Neural progenitor cell (in vitro differentiated cells): ENCODE data around the gene EYA3. TPM values are rescaled to one million over a fixed set of nuclear protein-coding genes. Genes with fewer than 3 reads are reported as not detected.

Source experiments
- DNase-seq: peaks from one replicate; pipeline ENCODE4 v3.0.0-alpha.2; 2016; ENCODE audit warnings: low spot score
- H2AFZ ChIP-seq: fragments of 200-600 bp; sonication (generic); replicated peaks from 2 replicates; pipeline ENCODE4 v1.6.1; 2016; ENCODE audit warnings: antibody characterized with exemption
- H3F3A ChIP-seq: fragments of 200-600 bp; sonication (generic); 2 replicates; pipeline ENCODE4 v1.6.1; 2016; ENCODE audit warnings: antibody characterized with exemption, low read depth
- H3K27ac ChIP-seq: fragments of 200-600 bp; sonication (generic); 2 replicates; pipeline ENCODE4 v1.5.1; 2016; ENCODE audit warnings: mild to moderate bottlenecking
- H3K27me3 ChIP-seq: fragments of 200-600 bp; sonication (generic); 2 replicates; pipeline ENCODE4 v1.6.1; 2016; ENCODE audit warnings: mild to moderate bottlenecking, moderate library complexity
- H3K36me3 ChIP-seq: fragments of 200-600 bp; sonication (generic); 2 replicates; pipeline ENCODE4 v1.5.1; 2016
- H3K4me1 ChIP-seq: fragments of 200-600 bp; sonication (generic); 2 replicates; pipeline ENCODE4 v1.6.1; 2016; ENCODE audit warnings: mixed run types
- H3K4me2 ChIP-seq: fragments of 200-600 bp; sonication (generic); 2 replicates; pipeline ENCODE4 v1.6.1; 2016
- H3K4me3 ChIP-seq: fragments of 200-600 bp; sonication (generic); 2 replicates; pipeline ENCODE4 v1.5.1; 2016
- H3K79me2 ChIP-seq: fragments of 200-600 bp; sonication (generic); 2 replicates; pipeline ENCODE4 v1.6.1; 2016; ENCODE audit warnings: low read depth
- H3K9ac ChIP-seq: fragments of 200-600 bp; sonication (generic); 2 replicates; pipeline ENCODE4 v1.6.1; 2016
- H3K9me3 ChIP-seq: fragments of 200-600 bp; sonication (generic); 2 replicates; pipeline ENCODE4 v1.5.1; 2016; ENCODE audit warnings: low read depth
- H4K20me1 ChIP-seq: fragments of 200-600 bp; sonication (generic); 2 replicates; pipeline ENCODE4 v1.6.1; 2016; ENCODE audit warnings: low read depth
- H3K27ac Mint-ChIP-seq: 3 replicates; pipeline ENCODE4 v1.8.0; 2021; ENCODE audit warnings: mixed read lengths
- H3K27me3 Mint-ChIP-seq: 2 replicates; pipeline ENCODE4 v1.8.0; 2022; ENCODE audit warnings: low read depth, mild to moderate bottlenecking, inconsistent platforms, moderate library complexity, mixed read lengths; ENCODE audit not compliant: insufficient read depth
- H3K36me3 Mint-ChIP-seq: 3 replicates; pipeline ENCODE4 v1.8.0; 2021; ENCODE audit warnings: mixed read lengths
- H3K4me1 Mint-ChIP-seq: 3 replicates; pipeline ENCODE4 v1.8.0; 2021; ENCODE audit warnings: mixed read lengths
- H3K4me3 Mint-ChIP-seq: 3 replicates; pipeline ENCODE4 v1.8.0; 2021; ENCODE audit warnings: mild to moderate bottlenecking, moderate library complexity, mixed read lengths
- H3K9me3 Mint-ChIP-seq: 3 replicates; pipeline ENCODE4 v1.8.0; 2020; ENCODE audit warnings: mixed read lengths
- CTCF ChIP-seq: fragments of 200-600 bp; sonication (generic); IDR thresholded peaks from 2 replicates; pipeline ENCODE4 v1.5.1; 2017; ENCODE audit warnings: antibody characterized with exemption, mild to moderate bottlenecking
- EZH2 ChIP-seq: fragments of 200-600 bp; sonication (generic); IDR thresholded peaks from 2 replicates; pipeline ENCODE4 v1.6.1; 2017; ENCODE audit warnings: antibody characterized with exemption, mild to moderate bottlenecking, moderate library complexity
- EZH2phosphoT487 ChIP-seq: fragments of 200-600 bp; sonication (generic); IDR thresholded peaks from 2 replicates; pipeline ENCODE4 v1.6.1; 2017; ENCODE audit warnings: antibody characterized with exemption
- total RNA-seq: library from RNA; depleted of rRNA; stranded (reverse); fragments of >200 nt; gene quantifications from 2 replicates; pipeline ENCODE4 v1.2.3, GENCODE V29; 2015; ENCODE audit warnings: low replicate concordance

EYA3 gene
- total RNA-seq, 1 donor from 2014 or later: 32.9 TPM

GRCh38 chr1:27935721-27936120 is 152.7 kb downstream of the EYA3 start:
- H3K27ac Mint-ChIP-seq: no peak overlapping the region
- Histone ChIP-seq H3K9me3 (no peaks in the 10 kb centered on the region), H3K4me1 (peaks cover 23% of the 10 kb centered on the region), H3K4me2 (peak overlapping the region; percentile 86), H4K20me1 (no peaks in the 10 kb centered on the region), H3K36me3 (no peaks in the 10 kb centered on the region), H3F3A (peaks cover 29% of the 10 kb centered on the region), H3K9ac (no peak overlapping the region), H3K79me2 (no peaks in the 10 kb centered on the region), H3K27me3 (peaks cover 14% of the 10 kb centered on the region), H2AFZ (peak overlapping the region; percentile 98), H3K27ac (no peak overlapping the region), H3K4me3 (peak overlapping the region; percentile 49)
- H3K36me3 Mint-ChIP-seq: no peaks in the 10 kb centered on the region
- peaks cover 19% of the 10 kb centered on the region for H3K27me3 Mint-ChIP-seq
- H3K9me3 Mint-ChIP-seq: no peaks in the 10 kb centered on the region
- TF ChIP-seq EZH2phosphoT487: no peak
- TF ChIP-seq CTCF: no peak
- no peak for TF ChIP-seq EZH2
- no peak overlapping the region for H3K4me3 Mint-ChIP-seq
- H3K4me1 Mint-ChIP-seq: peaks cover 13% of the 10 kb centered on the region
- DNase-seq: no peak

GRCh38 chr1:27934818-27935549 is 153.4 kb downstream of the EYA3 start, which contains the start of gene SMPDL3B:
SMPDL3B (plus strand) TSS chr1:27935000; CDS start chr1:27935184, 184 bp downstream.
- H3K4me1 ChIP-seq: peaks cover 23% of the 10 kb centered on the region
- Mint-ChIP-seq H3K9me3 (no peaks in the 10 kb centered on the region), H3K4me1 (peaks cover 13% of the 10 kb centered on the region), H3K27me3 (peaks cover 19% of the 10 kb centered on the region), H3K27ac (no peak within 1 kb of the TSS), H3K36me3 (no peaks in the 10 kb centered on the region), H3K4me3 (peak within 1 kb of the TSS; percentile 39)
- H3K79me2 ChIP-seq: no peaks in the 10 kb centered on the region
- H4K20me1 ChIP-seq: no peaks in the 10 kb centered on the region
- TF ChIP-seq EZH2 (no peak), EZH2phosphoT487 (no peak), CTCF (peak; percentile 27)
- H3K4me3 ChIP-seq: peak within 1 kb of the TSS; percentile 49
- peaks cover 14% of the 10 kb centered on the region for H3K27me3 ChIP-seq
- DNase-seq: peak; percentile 76
- no peak within 1 kb of the TSS for H3K27ac ChIP-seq
- peak within 1 kb of the TSS; percentile 86 for H3K4me2 ChIP-seq
- H3F3A ChIP-seq: peaks cover 29% of the 10 kb centered on the region
- H3K9ac ChIP-seq: no peak within 1 kb of the TSS
- H2AFZ ChIP-seq: peak within 1 kb of the TSS; percentile 98
- no peaks in the 10 kb centered on the region for H3K36me3 ChIP-seq
- H3K9me3 ChIP-seq: no peaks in the 10 kb centered on the region

GRCh38 chr1:27931759-27932158 is 156.7 kb downstream of the EYA3 start:
- no peaks in the 10 kb centered on the region for H3K9me3 ChIP-seq
- TF ChIP-seq EZH2: no peak
- Mint-ChIP-seq H3K4me1 (peaks cover 13% of the 10 kb centered on the region), H3K4me3 (no peak overlapping the region), H3K27ac (no peak overlapping the region), H3K9me3 (no peaks in the 10 kb centered on the region), H3K36me3 (no peaks in the 10 kb centered on the region), H3K27me3 (peaks cover 19% of the 10 kb centered on the region)
- H3K36me3 ChIP-seq: no peaks in the 10 kb centered on the region
- H3K27ac ChIP-seq: no peak overlapping the region
- H3K4me3 ChIP-seq: no peak overlapping the region
- H2AFZ ChIP-seq: no peak overlapping the region
- DNase-seq: no peak
- peaks cover 12% of the 10 kb centered on the region for H3K4me1 ChIP-seq
- no peaks in the 10 kb centered on the region for H3K79me2 ChIP-seq
- H3K9ac ChIP-seq: no peak overlapping the region
- H3K27me3 ChIP-seq: peaks cover 14% of the 10 kb centered on the region
- H4K20me1 ChIP-seq: no peaks in the 10 kb centered on the region
- H3K4me2 ChIP-seq: no peak overlapping the region
- peaks cover 15% of the 10 kb centered on the region for H3F3A ChIP-seq

- H3K4me1 Mint-ChIP-seq: peaks cover 13% of the 10 kb centered on the region
These were observed 157.2 kb downstream of the EYA3 start for GRCh38 chr1:27931184-27931583.

More at GRCh38 chr1:27931184-27931583, 157.2 kb downstream of the EYA3 start:
- H3K9me3 ChIP-seq: no peaks in the 10 kb centered on the region
- H4K20me1 ChIP-seq: no peaks in the 10 kb centered on the region
- no peaks in the 10 kb centered on the region for H3K79me2 ChIP-seq
- no peaks in the 10 kb centered on the region for H3K36me3 ChIP-seq
- H3K4me3 ChIP-seq: no peak overlapping the region
- Mint-ChIP-seq H3K9me3 (no peaks in the 10 kb centered on the region), H3K27me3 (peaks cover 19% of the 10 kb centered on the region), H3K36me3 (no peaks in the 10 kb centered on the region), H3K4me3 (no peak overlapping the region), H3K27ac (no peak overlapping the region)
- H3F3A ChIP-seq: peaks cover 12% of the 10 kb centered on the region
- no peak overlapping the region for H3K4me2 ChIP-seq
- TF ChIP-seq EZH2 (no peak), EZH2phosphoT487 (no peak), CTCF (no peak)
- peaks cover 11% of the 10 kb centered on the region for H3K27me3 ChIP-seq
- no peak overlapping the region for H2AFZ ChIP-seq
- H3K27ac ChIP-seq: no peak overlapping the region
- H3K4me1 ChIP-seq: peaks cover 12% of the 10 kb centered on the region
- H3K9ac ChIP-seq: no peak overlapping the region
- DNase-seq: no peak
